Measurements from ENCODE around the gene OR6J1. TPM values are rescaled to one million over a fixed set of nuclear protein-coding genes. Genes with fewer than 3 reads are reported as not detected.
A peak's percentile ranks its signal among the peaks of the same experiment; 100 is the strongest.
"Not testable (repeated sequence)": the region's sequence is repeated elsewhere in the genome, so short reads cannot be mapped to it uniquely, and the experiment has no call there.

Gene OR6J1
- total RNA-seq, result not detected

DNA sequence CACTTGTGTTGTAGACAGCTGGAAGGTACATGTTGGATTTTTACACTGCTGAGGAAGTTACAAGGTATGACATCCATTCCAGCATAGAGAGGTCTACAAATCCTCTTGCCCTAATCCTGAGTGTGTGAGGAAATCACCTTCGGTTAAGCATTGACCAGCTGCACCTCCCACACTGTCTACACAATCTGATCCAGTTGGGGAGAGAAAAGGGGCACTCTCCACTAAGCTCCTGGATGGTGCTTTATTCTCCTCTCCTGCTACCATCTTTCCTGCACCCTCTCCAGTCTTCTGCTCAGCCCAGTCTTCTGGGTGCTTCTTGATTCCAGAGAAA is at the start of gene OR6J1:
Gene OR6J1 (minus strand): TSS at position 48 of the 331 bp plus-strand sequence. CDS start 9,541 bp downstream, outside the sequence.
- DNase-seq (no peak), ATAC-seq (no peak)
- H3K4me3 Mint-ChIP-seq, result no peak within 1 kb of the TSS
- no peaks in the 10 kb centered on the region for H3K36me3 Mint-ChIP-seq (ENCODE audit: low read depth)
- no peak within 1 kb of the TSS for H3K27ac Mint-ChIP-seq
- POLR2A ChIA-PET, result interaction anchor here (0.5 kb wide), 1 partner anchor 561 kb away, joined by 4 read pairs; no protein-coding TSS in a partner anchor
- H3K27me3 Mint-ChIP-seq, result no peaks in the 10 kb centered on the region
- peaks cover 8% of the 10 kb centered on the region for H3K4me1 Mint-ChIP-seq
- intact Hi-C loops (cut with DNase I, micrococcal nuclease), result loop anchor here (2.0 kb wide), 2 partner anchors 15 to 73 kb away; no protein-coding TSS in a partner anchor
- no peaks in the 10 kb centered on the region for H3K9me3 Mint-ChIP-seq (ENCODE audit: low read depth)
- CTCF ChIA-PET, result interaction anchor here (0.5 to 1.3 kb wide), 5 partner anchors 8 to 122 kb away, joined by 3 to 5 read pairs (median 5); partner anchors contain the start of gene OXA1L

DNA sequence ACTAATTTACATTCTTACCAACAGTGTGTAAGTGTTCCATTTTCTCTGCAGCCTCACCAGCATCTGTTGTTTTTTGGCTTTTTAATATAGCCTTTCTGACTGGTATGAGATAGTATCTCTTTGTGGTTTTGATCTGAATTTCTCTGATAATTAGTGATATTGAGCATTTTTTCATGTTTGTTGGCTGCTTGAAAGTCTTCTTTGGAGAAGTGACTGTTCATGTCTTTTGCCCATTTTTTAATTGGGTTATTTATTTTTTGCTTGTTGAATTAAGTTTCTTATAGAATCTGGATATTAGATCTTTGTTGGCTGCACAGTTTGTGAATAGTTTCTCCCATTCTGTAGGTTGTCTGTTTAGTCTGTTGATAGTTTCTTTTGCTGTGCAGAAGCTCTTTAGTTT is 48.0 kb upstream of the OR6J1 start:
- ATAC-seq, result no peak
- Mint-ChIP-seq H3K9me3 (ENCODE audit: low read depth) (peaks cover 24% of the 10 kb centered on the region), H3K27me3 (peaks cover 34% of the 10 kb centered on the region), H3K4me3 (no peak overlapping the region), H3K27ac (no peak overlapping the region), H3K4me1 (peaks cover 8% of the 10 kb centered on the region), H3K36me3 (ENCODE audit: low read depth) (peaks cover 2% of the 10 kb centered on the region)
- CTCF ChIA-PET, result no interaction called here
- intact Hi-C loops (cut with DNase I, micrococcal nuclease), result no loop called here
- POLR2A ChIA-PET, result no interaction called here
- no peak for DNase-seq

DNA sequence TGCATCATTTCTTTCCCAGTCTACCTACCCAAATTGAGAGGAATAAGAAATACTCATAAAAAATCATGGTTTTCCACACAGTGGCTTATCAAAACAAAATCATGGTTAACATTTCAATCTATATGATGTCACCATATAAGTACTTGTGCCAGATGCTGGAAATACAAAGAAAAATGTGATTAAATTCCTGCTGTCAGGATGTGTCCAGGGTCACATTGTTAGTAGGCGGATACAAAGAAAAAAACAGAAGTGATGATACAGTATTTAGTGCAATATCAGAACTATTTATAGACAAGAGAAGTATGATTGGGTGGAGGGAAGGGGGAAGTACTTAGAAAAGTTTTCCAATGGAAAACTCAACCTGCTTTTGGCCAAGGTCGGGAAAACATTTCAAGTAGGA is 47.0 kb upstream of the OR6J1 start:
- Mint-ChIP-seq H3K27ac (no peak overlapping the region), H3K4me1 (peaks cover 8% of the 10 kb centered on the region), H3K27me3 (peaks cover 38% of the 10 kb centered on the region), H3K9me3 (ENCODE audit: low read depth) (peaks cover 24% of the 10 kb centered on the region), H3K4me3 (no peak overlapping the region), H3K36me3 (ENCODE audit: low read depth) (peaks cover 2% of the 10 kb centered on the region)
- ATAC-seq (no peak), DNase-seq (no peak)
- intact Hi-C loops (cut with DNase I, micrococcal nuclease), result no loop called here
- ChIA-PET CTCF (interaction anchor here (1.0 kb wide), 1 partner anchor 12 kb away, joined by 3 read pairs; no protein-coding TSS in a partner anchor), POLR2A (no interaction called here)

- peak; percentile 100 for ATAC-seq
- Mint-ChIP-seq H3K4me3 (no peak overlapping the region), H3K4me1 (peaks cover 8% of the 10 kb centered on the region), H3K9me3 (ENCODE audit: low read depth) (peaks cover 24% of the 10 kb centered on the region), H3K27me3 (peaks cover 42% of the 10 kb centered on the region), H3K36me3 (ENCODE audit: low read depth) (peaks cover 2% of the 10 kb centered on the region), H3K27ac (peak overlapping the region; percentile 7)
- ChIA-PET POLR2A (no interaction called here), CTCF (interaction anchor here (0.5 to 1.2 kb wide), 4 partner anchors 32 to 1586 kb away, joined by 3 to 4 read pairs (median 3); no protein-coding TSS in a partner anchor)
- DNase-seq, result peak; percentile 49
- intact Hi-C loops (cut with DNase I, micrococcal nuclease), result no loop called here
Measured at GRCh38 chr14:22689199-22689598, 45.0 kb upstream of the OR6J1 start.

DNA sequence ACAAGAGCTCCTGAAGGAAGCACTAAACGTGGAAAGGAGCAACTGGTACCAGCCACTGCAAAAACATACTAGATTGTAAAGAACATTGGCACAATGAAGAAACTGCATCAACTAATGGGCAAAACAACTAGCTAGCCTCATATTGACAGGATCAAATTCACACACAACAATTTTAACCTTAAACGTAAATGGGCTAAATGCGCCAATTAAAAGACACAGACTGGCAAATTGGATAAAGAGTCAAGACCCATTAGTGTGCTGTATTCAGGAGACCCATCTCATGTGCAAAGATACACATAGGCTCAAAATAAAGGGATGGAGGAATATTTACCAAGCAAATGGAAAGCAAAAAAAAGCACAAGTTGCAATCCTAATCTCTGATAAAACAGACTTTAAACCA is 43.8 kb upstream of the OR6J1 start:
- DNase-seq; H3K4me1 Mint-ChIP-seq; intact Hi-C loops (cut with DNase I, micrococcal nuclease); H3K36me3 Mint-ChIP-seq (ENCODE audit: low read depth); POLR2A ChIA-PET; H3K4me3 Mint-ChIP-seq; H3K27ac Mint-ChIP-seq; CTCF ChIA-PET; ATAC-seq: not testable (repeated sequence)
- Mint-ChIP-seq H3K9me3 (ENCODE audit: low read depth) (peaks cover 24% of the 10 kb centered on the region), H3K27me3 (peaks cover 44% of the 10 kb centered on the region)

DNA sequence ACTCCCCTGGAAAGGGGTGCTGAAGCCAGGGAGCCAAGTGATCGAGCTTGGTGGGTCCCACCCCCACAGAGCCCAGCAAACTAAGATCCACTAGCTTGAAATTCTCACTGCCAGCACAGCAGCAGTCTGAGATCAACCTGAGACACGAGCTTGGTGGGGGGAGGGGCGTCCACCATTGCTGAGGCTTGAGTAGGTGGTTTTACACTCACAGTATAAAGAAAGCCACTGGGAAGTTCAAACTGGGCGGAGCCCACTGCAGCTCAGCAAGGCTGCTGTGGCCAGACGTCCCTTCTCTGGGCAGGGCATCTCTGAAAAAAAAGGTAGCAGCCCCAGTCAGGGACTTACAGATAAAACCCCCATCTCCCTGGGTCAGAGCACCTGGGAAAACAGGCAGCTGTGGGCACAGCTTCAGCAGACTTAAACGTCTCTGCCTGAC is 42.0 kb upstream of the OR6J1 start:
- H3K9me3 Mint-ChIP-seq (ENCODE audit: low read depth), result peaks cover 12% of the 10 kb centered on the region
- POLR2A ChIA-PET; H3K36me3 Mint-ChIP-seq (ENCODE audit: low read depth); ATAC-seq; intact Hi-C loops (cut with DNase I, micrococcal nuclease); H3K4me1 Mint-ChIP-seq; H3K27ac Mint-ChIP-seq; H3K4me3 Mint-ChIP-seq: not testable (repeated sequence)
- peaks cover 42% of the 10 kb centered on the region for H3K27me3 Mint-ChIP-seq
- CTCF ChIA-PET, result interaction anchor here (0.7 to 1.8 kb wide), 2 partner anchors 116 to 386 kb away, joined by 3 to 6 read pairs; no protein-coding TSS in a partner anchor
- DNase-seq, result peak; percentile 20

GRCh38 chr14:22685467-22685866 is 41.3 kb upstream of the OR6J1 start:
- no peak overlapping the region for H3K27ac Mint-ChIP-seq
- peaks cover 36% of the 10 kb centered on the region for H3K27me3 Mint-ChIP-seq
- DNase-seq (no peak), ATAC-seq (no peak)
- H3K4me1 Mint-ChIP-seq, result peaks cover 8% of the 10 kb centered on the region
- POLR2A ChIA-PET, result no interaction called here
- intact Hi-C loops (cut with DNase I, micrococcal nuclease), result no loop called here
- H3K4me3 Mint-ChIP-seq, result no peak overlapping the region
- CTCF ChIA-PET, result interaction anchor here (0.7 to 1.8 kb wide), 3 partner anchors 115 to 386 kb away, joined by 3 to 6 read pairs (median 3); no protein-coding TSS in a partner anchor
- peaks cover 2% of the 10 kb centered on the region for H3K36me3 Mint-ChIP-seq (ENCODE audit: low read depth)
- peaks cover 10% of the 10 kb centered on the region for H3K9me3 Mint-ChIP-seq (ENCODE audit: low read depth)

DNA sequence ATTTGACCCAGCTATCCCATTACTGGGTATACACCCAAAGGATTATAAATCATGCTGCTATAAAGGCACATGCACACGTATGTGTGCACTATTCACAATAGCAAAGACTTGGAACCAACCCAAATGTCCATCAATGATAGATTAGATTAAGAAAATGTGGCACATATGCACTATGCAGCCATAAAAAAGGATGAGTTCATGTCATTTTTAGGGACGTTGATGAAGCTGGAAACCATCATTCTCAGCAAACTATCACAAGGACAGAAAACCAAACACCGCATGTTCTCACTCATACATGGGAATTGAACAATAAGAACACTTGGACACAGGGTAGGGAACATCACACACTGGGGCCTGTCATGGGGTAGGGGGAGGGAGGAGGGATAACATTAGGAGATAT is 39.3 kb upstream of the OR6J1 start:
- H3K27ac Mint-ChIP-seq; DNase-seq; H3K36me3 Mint-ChIP-seq (ENCODE audit: low read depth); CTCF ChIA-PET; ATAC-seq; POLR2A ChIA-PET; intact Hi-C loops (cut with DNase I, micrococcal nuclease); H3K9me3 Mint-ChIP-seq (ENCODE audit: low read depth); H3K4me1 Mint-ChIP-seq; H3K4me3 Mint-ChIP-seq: not testable (repeated sequence)
- H3K27me3 Mint-ChIP-seq, result peaks cover 39% of the 10 kb centered on the region

- H3K9me3 Mint-ChIP-seq (ENCODE audit: low read depth), result no peaks in the 10 kb centered on the region
- H3K36me3 Mint-ChIP-seq (ENCODE audit: low read depth), result no peaks in the 10 kb centered on the region
- no peak for ATAC-seq
- peaks cover 26% of the 10 kb centered on the region for H3K27me3 Mint-ChIP-seq
- CTCF ChIA-PET, result interaction anchor here (0.8 to 1.0 kb wide), 2 partner anchors 18 to 1982 kb away, joined by 3 to 4 read pairs; no protein-coding TSS in a partner anchor
- no peak overlapping the region for H3K4me3 Mint-ChIP-seq
- DNase-seq, result no peak
- H3K4me1 Mint-ChIP-seq, result no peaks in the 10 kb centered on the region
- POLR2A ChIA-PET, result no interaction called here
- intact Hi-C loops (cut with DNase I, micrococcal nuclease), result loop anchor here in 1 of 2 experiments (10.0 kb wide), 1 partner anchor 1037 kb away; no protein-coding TSS in a partner anchor
- H3K27ac Mint-ChIP-seq, result no peak overlapping the region
Measured at GRCh38 chr14:22678221-22678620, 34.1 kb upstream of the OR6J1 start.

- H3K4me3 Mint-ChIP-seq; POLR2A ChIA-PET; H3K36me3 Mint-ChIP-seq (ENCODE audit: low read depth); H3K9me3 Mint-ChIP-seq (ENCODE audit: low read depth); ATAC-seq; H3K4me1 Mint-ChIP-seq; H3K27ac Mint-ChIP-seq; DNase-seq: not testable (repeated sequence)
- CTCF ChIA-PET, result interaction anchor here (1.0 kb wide), 1 partner anchor 17 kb away, joined by 3 read pairs; no protein-coding TSS in a partner anchor
- intact Hi-C loops (cut with DNase I, micrococcal nuclease), result loop anchor here in 1 of 2 experiments (10.0 kb wide), 1 partner anchor 1037 kb away; no protein-coding TSS in a partner anchor
- H3K27me3 Mint-ChIP-seq, result peaks cover 20% of the 10 kb centered on the region
Measured at GRCh38 chr14:22677551-22677950, 33.4 kb upstream of the OR6J1 start.

- Mint-ChIP-seq H3K27me3 (peaks cover 5% of the 10 kb centered on the region), H3K9me3 (ENCODE audit: low read depth) (peaks cover 5% of the 10 kb centered on the region), H3K36me3 (ENCODE audit: low read depth) (no peaks in the 10 kb centered on the region), H3K4me3 (no peak overlapping the region), H3K27ac (no peak overlapping the region), H3K4me1 (peaks cover 15% of the 10 kb centered on the region)
- DNase-seq (peak; percentile 20), ATAC-seq (peak; percentile 49)
- CTCF ChIA-PET, result no interaction called here
- intact Hi-C loops (cut with DNase I, micrococcal nuclease), result loop anchor here in 1 of 2 experiments (10.0 kb wide), 1 partner anchor 1043 kb away; no protein-coding TSS in a partner anchor
- POLR2A ChIA-PET, result no interaction called here
Measured at GRCh38 chr14:22671622-22672021, 27.5 kb upstream of the OR6J1 start.

DNA sequence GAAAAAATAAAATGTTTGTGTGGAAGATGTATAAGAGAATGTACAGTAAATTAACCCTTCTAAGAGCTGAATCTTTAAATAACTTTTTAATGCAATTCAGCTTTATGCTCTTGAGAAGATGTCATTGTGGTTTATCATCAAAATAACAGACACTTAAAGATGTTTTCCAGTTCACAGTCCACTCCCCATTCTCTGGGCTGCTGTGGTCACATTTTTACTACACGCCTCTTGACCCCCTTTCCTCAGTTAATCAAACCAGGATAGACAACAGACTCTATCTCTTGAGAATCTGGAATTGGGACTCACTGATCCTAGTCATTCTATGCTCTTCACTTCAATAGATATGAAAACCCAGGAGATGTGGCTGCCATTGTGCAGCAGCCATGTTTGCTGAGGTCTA is 24.7 kb upstream of the OR6J1 start:
- ChIA-PET CTCF (interaction anchor here (0.6 to 1.3 kb wide), 5 partner anchors 98 to 1120 kb away, joined by 3 to 5 read pairs (median 4); partner anchors contain the start of gene OXA1L), POLR2A (no interaction called here)
- ATAC-seq (no peak), DNase-seq (no peak)
- H3K36me3 Mint-ChIP-seq (ENCODE audit: low read depth), result no peaks in the 10 kb centered on the region
- H3K4me3 Mint-ChIP-seq, result no peak overlapping the region
- H3K27ac Mint-ChIP-seq, result peak overlapping the region; percentile 12
- intact Hi-C loops (cut with DNase I, micrococcal nuclease), result no loop called here
- H3K9me3 Mint-ChIP-seq (ENCODE audit: low read depth), result peaks cover 5% of the 10 kb centered on the region
- H3K4me1 Mint-ChIP-seq, result peaks cover 15% of the 10 kb centered on the region
- no peaks in the 10 kb centered on the region for H3K27me3 Mint-ChIP-seq
